K562 (cell line): Measurements from ENCODE around the gene DRC3. TPM values are rescaled to one million over a fixed set of nuclear protein-coding genes. Genes with fewer than 3 reads are reported as not detected.
"Not testable (repeated sequence)": the region's sequence is repeated elsewhere in the genome, so short reads cannot be mapped to it uniquely, and the experiment has no call there.

Source experiments
- ATAC-seq: fragments of 200-7000 bp; cut with Tn5 transposase; 3 replicates; pipeline ENCODE4 v1.9.1; 2020; ENCODE audit warnings: moderate library complexity
- BruUV-seq: library from RNA; stranded (reverse); fragments of 400-500 nt; replicated peaks from 2 replicates; lab custom pipeline; 2021; lab: Mats Ljungman, UMichigan
- CTCF ChIA-PET: fragments of 300-600 bp; formaldehyde crosslinking; extraction: SDS; loops from one replicate; lab custom pipeline; 2021; ENCODE audit warnings: low intra/inter-chr PET ratio; lab: Yijun Ruan, JAX
- POLR2A ChIA-PET: fragments of 300-600, 350-650 bp; sonication (Branson Sonifier 250); formaldehyde crosslinking; extraction: SDS; loops from one replicate; lab custom pipeline; 2021; ENCODE audit warnings: antibody characterized with exemption, inconsistent platforms; lab: Yijun Ruan, JAX
- DNase-seq, 4 experiments: peaks; one replicate each; pipeline versions ENCODE4 v3.0.0 to v3.0.0-alpha.2; 2011 to 2018; ENCODE audit warnings: low spot score in 3 of 4, mixed read lengths in 3 of 4; ENCODE audit errors: extremely low read depth in 1 of 4
- FAIRE-seq: peaks from 2 replicates; lab custom pipeline; 2011; peaks lifted over from hg19 to GRCh38; lab: Jason Lieb, UNC
- H2AFZ ChIP-seq: 2 replicates; pipeline ENCODE4 v1.6.0; 2011; ENCODE audit warnings: low read depth, low read length, control low read depth, inconsistent platforms
- H3K27ac ChIP-seq: fragments of 200-600 bp; 3 replicates; pipeline ENCODE4 v1.8.0; 2011; ENCODE audit warnings: low read depth, mild to moderate bottlenecking, control low read depth, inconsistent platforms, low read length, moderate library complexity, mixed read lengths; ENCODE audit errors: extremely low read depth
- H3K27me3 ChIP-seq, 2 experiments: fragments of 300-600 bp in 1 of 2; 2 replicates in 1 of 2; 3 replicates in 1 of 2; pipeline versions ENCODE4 v1.6.0 to v1.8.0; 2011; ENCODE audit warnings: inconsistent platforms in 2 of 2, low read length in 2 of 2, mild to moderate bottlenecking in 1 of 2, mixed read lengths in 1 of 2, moderate library complexity in 1 of 2; ENCODE audit not compliant: control insufficient read depth in 2 of 2, insufficient read depth in 2 of 2
- H3K36me3 ChIP-seq: fragments of 300-600 bp; 3 replicates; pipeline ENCODE4 v1.8.0; 2011; ENCODE audit warnings: mild to moderate bottlenecking, low read length, inconsistent platforms; ENCODE audit not compliant: control insufficient read depth, insufficient read depth
- H3K4me1 ChIP-seq, 2 experiments: fragments of 200-600 bp in 1 of 2; replicated peaks in 1 of 2; 2 replicates in 1 of 2; 3 replicates in 1 of 2; pipeline versions ENCODE4 v1.5.1 to v1.8.0; 2011; ENCODE audit warnings: inconsistent platforms in 2 of 2, low read length in 2 of 2, mild to moderate bottlenecking in 1 of 2, mixed read lengths in 1 of 2, moderate library complexity in 1 of 2; ENCODE audit not compliant: control insufficient read depth in 2 of 2, insufficient read depth in 2 of 2
- H3K4me2 ChIP-seq: 2 replicates; pipeline ENCODE4 v1.6.1; 2011; ENCODE audit warnings: low read length, control low read depth, inconsistent platforms, mixed read lengths; ENCODE audit not compliant: insufficient read depth
- H3K4me3 ChIP-seq: fragments of 200-600 bp; sonication (generic), shearing (Covaris generic); 2 replicates; pipeline ENCODE4 v1.5.1; 2016; ENCODE audit warnings: control low read depth, inconsistent platforms
- H3K79me2 ChIP-seq: fragments of 200-600 bp; 3 replicates; pipeline ENCODE4 v1.8.0; 2011; ENCODE audit warnings: low read length, inconsistent platforms; ENCODE audit not compliant: control insufficient read depth, insufficient read depth
- H3K9ac ChIP-seq, 2 experiments: 2 replicates each; pipeline versions ENCODE4 v1.6.0 to v1.6.1; 2011; ENCODE audit warnings: low read depth in 2 of 2, low read length in 2 of 2, control low read depth in 1 of 2, inconsistent platforms in 1 of 2, mild to moderate bottlenecking in 1 of 2, mixed read lengths in 1 of 2; ENCODE audit not compliant: insufficient read depth in 1 of 2
- H3K9me1 ChIP-seq: one replicate; pipeline ENCODE4 v1.6.0; 2011; ENCODE audit warnings: inconsistent platforms, mild to moderate bottlenecking, low read length, moderate library complexity; ENCODE audit not compliant: control insufficient read depth, insufficient read depth
- H3K9me3 ChIP-seq: replicated peaks from 2 replicates; pipeline ENCODE4 v1.5.1; 2011; ENCODE audit warnings: low read depth, low read length, inconsistent platforms; ENCODE audit not compliant: control insufficient read depth, insufficient read depth
- H4K20me1 ChIP-seq: replicated peaks from 2 replicates; pipeline ENCODE4 v1.6.1; 2011; ENCODE audit warnings: low read length, inconsistent platforms, mixed read lengths; ENCODE audit not compliant: control insufficient read depth, insufficient read depth
- CEBPB ChIP-seq: fragments of 450-650 bp; IDR thresholded peaks from 2 replicates; pipeline ENCODE4 v1.6.1; 2016; ENCODE audit warnings: missing genetic modification characterization, missing compliant biosample characterization
- CEBPG ChIP-seq, 3 experiments: fragments of 200-800 bp in 1 of 3; sonication (Bioruptor generic) in 1 of 3; sonication (generic) in 1 of 3; formaldehyde crosslinking in 1 of 3; IDR thresholded peaks in 2 of 3; conservative IDR thresholded peaks in 1 of 3; 2 replicates each; pipeline versions ENCODE4 v1.6.1 to v1.8.0; 2016 to 2022; ENCODE audit warnings: missing compliant biosample characterization in 2 of 3, missing genetic modification characterization in 2 of 3, mild to moderate bottlenecking in 1 of 3, missing genetic modification reagents in 1 of 3
- NFXL1 ChIP-seq: fragments of 450-650 bp; formaldehyde crosslinking; IDR thresholded peaks from 2 replicates; pipeline ENCODE4 v1.4.0; 2021; ENCODE audit warnings: mild to moderate bottlenecking
- WGBS: fragments of 100-300 bp; shearing (Covaris generic); methylation state at CpG from one replicate; pipeline ENCODE4 v1.1.6; 2016; ENCODE audit warnings: low coverage, mixed read lengths; ENCODE audit not compliant: insufficient coverage; ENCODE audit errors: missing lambda C conversion rate; 5-methylcytosine and 5-hydroxymethylcytosine counted together
- in situ Hi-C: fragments of 300-500 bp; cut with MboI; formaldehyde crosslinking; loops from 4 replicates; pipeline ENCODE4 v1.15.0; 2018; ENCODE audit warnings: inconsistent platforms, mixed read lengths
- intact Hi-C: fragments of 100-400 bp; cut with micrococcal nuclease; formaldehyde crosslinking; loops from 2 replicates; pipeline ENCODE4 v1.14.2; 2022
- polyA plus RNA-seq, 8 experiments: library from polyadenylated mRNA; depleted of rRNA in 4 of 8; stranded (reverse) in 5 of 8; unstranded in 3 of 8; fragments of >200 nt; fragmentation: Nextera tagmentation in 2 of 8; fragmentation: Illumina TruSeq in 1 of 8; extraction: Ambion mirVana in 2 of 8; extraction: Trizol in 1 of 8; gene quantifications; 2 replicates each; pipeline versions ENCODE4 v1.2.1 to v1.2.3, GENCODE V29; 2011 to 2014; ENCODE audit warnings: inconsistent platforms in 1 of 8, missing spikeins in 1 of 8
- total RNA-seq, 7 experiments: library from RNA; depleted of rRNA in 6 of 7; stranded (reverse); fragments of >200 nt in 6 of 7; fragmentation: Illumina TruSeq in 2 of 7; extraction: Trizol in 2 of 7; gene quantifications; 2 replicates each; pipeline versions ENCODE4 v1.2.1 to v1.2.3, GENCODE V29; 2011 to 2021; ENCODE audit warnings: low replicate concordance in 1 of 7
- TF ChIP-seq, protein P1 (sequence below): fragments of 450-650 bp; IDR thresholded peaks from one replicate; pipeline ENCODE4 v1.6.1; 2018; ENCODE audit warnings: mild to moderate bottlenecking, moderate library complexity; ENCODE audit not compliant: partially characterized antibody

The DRC3 gene
- total and polyA plus RNA-seq, 9 of the 15 experiments (the other 6 are each of a cell fraction or from before 2014, with no cell fraction given) = 0.10 to 0.84 (median 0.30) TPM; not detected in 3

GRCh38 chr17:17994271-17995069 is 21.8 kb downstream of the DRC3 start (continued):
- TF ChIP-seq, protein P1, sequence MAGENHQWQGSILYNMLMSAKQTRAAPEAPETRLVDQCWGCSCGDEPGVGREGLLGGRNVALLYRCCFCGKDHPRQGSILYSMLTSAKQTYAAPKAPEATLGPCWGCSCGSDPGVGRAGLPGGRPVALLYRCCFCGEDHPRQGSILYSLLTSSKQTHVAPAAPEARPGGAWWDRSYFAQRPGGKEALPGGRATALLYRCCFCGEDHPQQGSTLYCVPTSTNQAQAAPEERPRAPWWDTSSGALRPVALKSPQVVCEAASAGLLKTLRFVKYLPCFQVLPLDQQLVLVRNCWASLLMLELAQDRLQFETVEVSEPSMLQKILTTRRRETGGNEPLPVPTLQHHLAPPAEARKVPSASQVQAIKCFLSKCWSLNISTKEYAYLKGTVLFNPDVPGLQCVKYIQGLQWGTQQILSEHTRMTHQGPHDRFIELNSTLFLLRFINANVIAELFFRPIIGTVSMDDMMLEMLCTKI = no peak
- TF ChIP-seq NFXL1 (CRISPR knock-in tag) = no peak
- TF ChIP-seq, all 486 proteins: peak for 2

DNA sequence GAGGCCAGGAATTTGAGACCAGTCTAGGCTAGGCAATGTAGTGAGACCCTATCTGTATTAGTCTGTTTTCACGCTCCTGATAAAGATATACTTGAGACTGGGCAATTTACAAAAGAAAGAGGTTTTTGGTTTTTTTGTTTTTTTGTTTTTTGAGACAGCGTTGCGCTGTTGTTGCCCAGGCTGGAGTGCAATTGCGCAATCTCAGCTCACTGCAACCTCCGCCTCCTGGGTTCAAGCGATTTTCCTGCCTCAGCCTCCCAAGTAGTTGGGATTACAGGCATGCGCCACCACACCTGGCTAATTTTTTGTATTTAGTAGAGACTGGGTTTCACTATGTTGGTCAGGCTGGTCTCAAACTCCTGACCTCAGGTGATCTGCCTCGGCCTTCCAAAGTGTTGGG is 23.2 kb downstream of the DRC3 start:
- 56% methylated on average over 7 of the region's 8 CpGs for WGBS
- H3K27me3 ChIP-seq, DNase-seq, H3K9ac ChIP-seq, H3K79me2 ChIP-seq, POLR2A ChIA-PET, CTCF ChIA-PET, in situ Hi-C loops, H2AFZ ChIP-seq, H4K20me1 ChIP-seq, H3K36me3 ChIP-seq, intact Hi-C loops, H3K4me2 ChIP-seq, ATAC-seq, H3K4me3 ChIP-seq, FAIRE-seq, H3K27ac ChIP-seq, H3K9me3 ChIP-seq, H3K9me1 ChIP-seq, BruUV-seq: not testable (repeated sequence)
- peak; percentile 58 for TF ChIP-seq CEBPG (CRISPR knock-in tag; IDR thresholded peaks at IDR 0.05)
- peak; percentile 30 to 87; a peak in 2 of 4 replicates for TF ChIP-seq CEBPG (tag; conservative IDR thresholded peaks at IDR 0.05 in 1 of 2, IDR thresholded peaks at IDR 0.05 in 1 of 2)
- peak; percentile 88 for TF ChIP-seq CEBPB (tag)
- H3K4me1 ChIP-seq = peaks cover 0 to 11% of the 10 kb centered on the region in 2 experiments; a peak in 3 of 5 replicates
